ENCODE data around the gene PRRX2. TPM values are rescaled to one million over a fixed set of nuclear protein-coding genes. Genes with fewer than 3 reads are reported as not detected.

PRRX2 gene
- total and polyA plus RNA-seq, 2 of the 4 experiments (the other 2 are of a cell fraction): 12.7 to 35.5 TPM

GRCh38 chr9:129685220-129685932, 19.9 kb downstream of the PRRX2 start:
- intact Hi-C loops (cut with micrococcal nuclease): no loop called here
- Histone ChIP-seq H3K9me1 (ENCODE audit: insufficient read depth, low read length) (peaks cover 32% of the 10 kb centered on the region), H3K4me2 (ENCODE audit: low read depth, low read length) (no peak overlapping the region), H4K5ac (ENCODE audit: low read depth, low read length) (no peak overlapping the region), H3K14ac (replicated peaks; ENCODE audit: low read depth, low read length) (peak overlapping the region; percentile 30; the same call in 1 of the 2 replicates), H3K18ac (ENCODE audit: low read depth, low read length) (no peak overlapping the region), H2AFZ (replicated peaks; ENCODE audit: low read length, poor library complexity) (peak overlapping the region; percentile 66), H3K4ac (ENCODE audit: low read depth, low read length) (peak overlapping the region; percentile 27), H3K56ac (ENCODE audit: extremely low read depth, insufficient read depth, low read length) (no peak overlapping the region), H3K36me3 (ENCODE audit: control insufficient read depth, insufficient read depth, low read length) (peaks cover 30% of the 10 kb centered on the region), H2BK5ac (ENCODE audit: low read depth, low read length, poor library complexity, severe bottlenecking) (peak overlapping the region; percentile 15), H3K27me3 (ENCODE audit: control insufficient read depth, insufficient read depth, low read length) (no peaks in the 10 kb centered on the region), H2AK9ac (replicated peaks; ENCODE audit: low read depth, low read length, poor library complexity) (peak overlapping the region; percentile 20), H3K4me1 (ENCODE audit: control insufficient read depth, insufficient read depth, low read length) (peaks cover 7% of the 10 kb centered on the region; the same call in 1 of the 2 replicates), H2BK20ac (ENCODE audit: low read depth, low read length) (no peak overlapping the region), H2BK120ac (ENCODE audit: low read depth, low read length) (0 out of 2 replicates have a peak overlapping the region, but pooled peaks have one; percentile 14), H3K4me3 (ENCODE audit: insufficient read depth, low read depth, low read length) (no peak overlapping the region), H4K20me1 (ENCODE audit: insufficient read depth, low read length) (peaks cover 35% of the 10 kb centered on the region), H3K9me3 (ENCODE audit: control insufficient read depth, insufficient read depth, low read length) (no peaks in the 10 kb centered on the region), H4K91ac (ENCODE audit: insufficient read depth, low read depth, low read length) (peak overlapping the region; percentile 46; the same call in 1 of the 2 replicates), H2BK15ac (ENCODE audit: low read depth, low read length) (0 out of 3 replicates have a peak overlapping the region, but pooled peaks have one; percentile 7), H4K8ac (ENCODE audit: low read depth in 2 of 2, low read length in 2 of 2) (0 out of 4 replicates have a peak overlapping the region, but pooled peaks of 1 of the 2 experiments have one; percentile 13), H3K9ac (ENCODE audit: low read depth, low read length) (no peak overlapping the region), H3K79me1 (ENCODE audit: low read depth in 1 of 2, low read length in 2 of 2) (peaks cover 36 to 81% of the 10 kb centered on the region in 2 experiments; a peak in 3 of 4 replicates), H2AK5ac (ENCODE audit: low read depth, low read length) (peak overlapping the region; percentile 62), H3K23ac (ENCODE audit: low read depth, low read length) (no peak overlapping the region), H3K27ac (ENCODE audit: insufficient read depth, low read length) (no peak overlapping the region)
- CTCF ChIA-PET: no interaction called here
- WGBS, 2 experiments (ENCODE audit: extremely low coverage in 2 of 2, insufficient read length in 1 of 2): 61% methylated on average over 8 of the region's 15 CpGs; no CpG with 5 or more reads in 1 of the 2 experiments
- TF ChIP-seq SMC3 (IDR thresholded peaks at IDR 0.05; ENCODE audit: low read depth, low read length): no peak
- 0 out of 2 replicates have a peak, but pooled peaks have one; percentile 24 for TF ChIP-seq MAFK (IDR thresholded peaks at IDR 0.05; ENCODE audit: low read depth, low read length)
- peak; percentile 28; the same call in 1 of the 2 replicates for TF ChIP-seq MXI1 (IDR thresholded peaks at IDR 0.05; ENCODE audit: borderline replicate concordance, low read depth, low read length)
- no peak for TF ChIP-seq BHLHE40 (IDR thresholded peaks at IDR 0.05; ENCODE audit: low read depth, low read length)
- no peak for TF ChIP-seq CHD1 (IDR thresholded peaks at IDR 0.05; ENCODE audit: low read depth, low read length)
- no peak for TF ChIP-seq POLR2A (IDR thresholded peaks at IDR 0.05; ENCODE audit: low read depth, low read length)
- no peak for TF ChIP-seq RCOR1 (IDR thresholded peaks at IDR 0.05; ENCODE audit: insufficient replicate concordance, low read length)
- TF ChIP-seq FOS (IDR thresholded peaks at IDR 0.05; ENCODE audit: low read depth, low read length): no peak
- BruUV-seq (replicated peaks): no TSS peak
- DNase-seq: peak; percentile 63
- dilution Hi-C loops (cut with HindIII; ENCODE audit: low sequenced_read_pairs, unreplicated experiment): no loop called here
- ATAC-seq (ENCODE audit: low read depth): peak; percentile 79
- POLR2A ChIA-PET (ENCODE audit: unreplicated experiment): no interaction called here
- in situ Hi-C loops (cut with MboI; ENCODE audit: low sequenced_read_pairs): no loop called here

Measured in IMR-90 (cell line).